GM18873 (cell line): Measurements from ENCODE around the gene ASL.
"Not testable (repeated sequence)": the region's sequence is repeated elsewhere in the genome, so short reads cannot be mapped to it uniquely, and the experiment has no call there.

ENCODE experiments used
- ATAC-seq: cut with Tn5 transposase; IDR thresholded peaks from one replicate; pipeline ENCODE4 v1.9.1; 2021; ENCODE audit warnings: mild to moderate bottlenecking, moderate library complexity, moderate number of reproducible peaks; ENCODE audit not compliant: unreplicated experiment, low FRiP score

The ASL gene

GRCh38 chr7:66116680-66117420, 41.2 kb downstream of the ASL start:
- ATAC-seq = not testable (repeated sequence)

- no peak for ATAC-seq
Measured at GRCh38 chr7:66118603-66119002, 43.0 kb downstream of the ASL start.

- no peak for ATAC-seq
Measured at GRCh38 chr7:66119245-66119850, 43.7 kb downstream of the ASL start.

- no peak for ATAC-seq
Measured at GRCh38 chr7:66123175-66123528, 47.5 kb downstream of the ASL start.

- ATAC-seq = not testable (repeated sequence)
Measured at GRCh38 chr7:66124569-66124861, 48.9 kb downstream of the ASL start.

- ATAC-seq = no peak
Measured at GRCh38 chr7:66125052-66125694, 49.6 kb downstream of the ASL start.

GRCh38 chr7:66125781-66126352, 50.2 kb downstream of the ASL start:
- ATAC-seq = not testable (repeated sequence)

GRCh38 chr7:66127172-66127571, 51.6 kb downstream of the ASL start:
- ATAC-seq = not testable (repeated sequence)

- no peak for ATAC-seq
Measured at GRCh38 chr7:66138994-66139752, 63.6 kb downstream of the ASL start.

- no peak for ATAC-seq
Measured at GRCh38 chr7:66140924-66141323, 65.3 kb downstream of the ASL start.

GRCh38 chr7:66142334-66142733, 66.7 kb downstream of the ASL start:
- ATAC-seq = no peak

- ATAC-seq = no peak
Measured at GRCh38 chr7:66142996-66143395, 67.4 kb downstream of the ASL start.
